H9 (cell line): ENCODE results near the gene DCAF4. TPM values are rescaled to one million over a fixed set of nuclear protein-coding genes. Genes with fewer than 3 reads are reported as not detected.

Experiments
- DNase-seq: peaks from one replicate; pipeline ENCODE4 v3.0.0-alpha.2; 2017
- H2AFZ ChIP-seq: one replicate; pipeline ENCODE4 v1.6.1; 2013; ENCODE audit warnings: mild to moderate bottlenecking, low read length, control low read depth, moderate library complexity
- H2AK5ac ChIP-seq: 2 replicates; pipeline ENCODE4 v1.6.1; 2013; ENCODE audit warnings: low read length, control low read depth, mixed read lengths; ENCODE audit not compliant: insufficient read length
- H2BK120ac ChIP-seq: one replicate; pipeline ENCODE4 v1.6.1; 2013; ENCODE audit warnings: low read depth, mild to moderate bottlenecking, low read length, control low read depth, inconsistent platforms; ENCODE audit not compliant: poor library complexity, severe bottlenecking
- H2BK12ac ChIP-seq: 2 replicates; pipeline ENCODE4 v1.6.1; 2013; ENCODE audit warnings: low read length, control low read depth, mixed read lengths, low read depth; ENCODE audit not compliant: insufficient read length
- H2BK15ac ChIP-seq: 2 replicates; pipeline ENCODE4 v1.6.1; 2013; ENCODE audit warnings: low read depth, low read length, control low read depth
- H2BK20ac ChIP-seq: one replicate; pipeline ENCODE4 v1.6.1; 2013; ENCODE audit warnings: low read depth, mild to moderate bottlenecking, low read length, control low read depth, inconsistent platforms; ENCODE audit not compliant: poor library complexity, severe bottlenecking
- H2BK5ac ChIP-seq: 2 replicates; pipeline ENCODE4 v1.6.1; 2013; ENCODE audit warnings: low read length, control low read depth, mixed read lengths; ENCODE audit not compliant: insufficient read length
- H3K14ac ChIP-seq: 2 replicates; pipeline ENCODE4 v1.6.1; 2013; ENCODE audit warnings: low read length, control low read depth; ENCODE audit not compliant: insufficient read depth
- H3K18ac ChIP-seq: 2 replicates; pipeline ENCODE4 v1.6.1; 2013; ENCODE audit warnings: low read depth, mild to moderate bottlenecking, mixed read lengths, low read length, control low read depth; ENCODE audit not compliant: insufficient read length
- H3K23ac ChIP-seq: 2 replicates; pipeline ENCODE4 v1.6.1; 2013; ENCODE audit warnings: low read length, control low read depth, mixed read lengths, low read depth; ENCODE audit not compliant: insufficient read length
- H3K23me2 ChIP-seq: 2 replicates; pipeline ENCODE4 v1.6.1; 2013; ENCODE audit warnings: low read depth, mild to moderate bottlenecking, mixed read lengths, low read length, control low read depth; ENCODE audit not compliant: insufficient read length, poor library complexity, severe bottlenecking
- H3K27ac ChIP-seq: 2 replicates; pipeline ENCODE4 v1.5.1; 2013; ENCODE audit warnings: low read length, control low read depth, mixed read lengths, low read depth; ENCODE audit not compliant: insufficient read length
- H3K27me3 ChIP-seq: 2 replicates; pipeline ENCODE4 v1.6.1; 2013; ENCODE audit warnings: low read length, control low read depth, inconsistent platforms; ENCODE audit not compliant: insufficient read depth
- H3K4ac ChIP-seq: 2 replicates; pipeline ENCODE4 v1.6.1; 2013; ENCODE audit warnings: low read depth, mild to moderate bottlenecking, control low read depth, inconsistent platforms, low read length, moderate library complexity
- H3K4me1 ChIP-seq: 2 replicates; pipeline ENCODE4 v1.6.1; 2013; ENCODE audit warnings: low read length, control low read depth, inconsistent platforms; ENCODE audit not compliant: insufficient read depth
- H3K4me2 ChIP-seq: 2 replicates; pipeline ENCODE4 v1.6.1; 2013; ENCODE audit warnings: low read length, control low read depth, mixed read lengths; ENCODE audit not compliant: insufficient read length, insufficient read depth
- H3K56ac ChIP-seq: 2 replicates; pipeline ENCODE4 v1.6.1; 2013; ENCODE audit warnings: low read depth, mild to moderate bottlenecking, mixed read lengths, low read length, control low read depth; ENCODE audit not compliant: insufficient read length
- H3K79me1 ChIP-seq: 2 replicates; pipeline ENCODE4 v1.6.1; 2013; ENCODE audit warnings: low read depth, mild to moderate bottlenecking, moderate library complexity, low read length, control low read depth, inconsistent platforms; ENCODE audit not compliant: insufficient read depth, poor library complexity, severe bottlenecking
- H3K79me2 ChIP-seq: 2 replicates; pipeline ENCODE4 v1.6.1; 2013; ENCODE audit warnings: low read length, control low read depth, inconsistent platforms; ENCODE audit not compliant: insufficient read depth
- H3K9ac ChIP-seq: 2 replicates; pipeline ENCODE4 v1.6.1; 2013; ENCODE audit warnings: low read length, control low read depth, mixed read lengths; ENCODE audit not compliant: insufficient read length; ENCODE audit errors: extremely low read depth
- H3K9me3 ChIP-seq: one replicate; pipeline ENCODE4 v1.6.1; 2013; ENCODE audit warnings: low read depth, low read length, inconsistent platforms; ENCODE audit not compliant: control insufficient read depth
- H3T11ph ChIP-seq: one replicate; pipeline ENCODE4 v1.6.1; 2013; ENCODE audit warnings: mild to moderate bottlenecking, low read length, control low read depth, inconsistent platforms
- H4K20me1 ChIP-seq: one replicate; pipeline ENCODE4 v1.6.1; 2013; ENCODE audit not compliant: control insufficient read depth, insufficient read length, insufficient read depth
- H4K5ac ChIP-seq: 2 replicates; pipeline ENCODE4 v1.6.1; 2013; ENCODE audit warnings: low read depth, mild to moderate bottlenecking, mixed read lengths, low read length, control low read depth; ENCODE audit not compliant: insufficient read length
- H4K8ac ChIP-seq: replicated peaks from 2 replicates; pipeline ENCODE4 v1.6.1; 2013; ENCODE audit warnings: low read length, control low read depth, mixed read lengths, low read depth; ENCODE audit not compliant: insufficient read length
- H4K91ac ChIP-seq: 2 replicates; pipeline ENCODE4 v1.6.1; 2013; ENCODE audit warnings: low read depth, mild to moderate bottlenecking, moderate library complexity, mixed read lengths, low read length, control low read depth; ENCODE audit not compliant: insufficient read length
- H3K27ac Mint-ChIP-seq, 3 experiments: 2 replicates in 2 of 3; 3 replicates in 1 of 3; pipeline ENCODE4 v1.8.0; 2020 to 2021; ENCODE audit warnings: mixed read lengths in 3 of 3, mild to moderate bottlenecking in 1 of 3, moderate library complexity in 1 of 3
- H3K27me3 Mint-ChIP-seq: 2 replicates; pipeline ENCODE4 v1.8.0; 2021; ENCODE audit warnings: low read depth, mild to moderate bottlenecking, moderate library complexity, mixed read lengths
- H3K36me3 Mint-ChIP-seq, 3 experiments: 2 replicates in 2 of 3; 3 replicates in 1 of 3; pipeline ENCODE4 v1.8.0; 2020 to 2021; ENCODE audit warnings: low read depth in 3 of 3, mixed read lengths in 3 of 3; ENCODE audit not compliant: insufficient read depth in 1 of 3
- H3K4me1 Mint-ChIP-seq, 2 experiments: 2 replicates each; pipeline ENCODE4 v1.8.0; 2020; ENCODE audit warnings: mixed read lengths in 2 of 2
- H3K4me3 Mint-ChIP-seq, 2 experiments: 2 replicates in 1 of 2; 3 replicates in 1 of 2; pipeline ENCODE4 v1.8.0; 2020 to 2021; ENCODE audit warnings: mild to moderate bottlenecking in 2 of 2, mixed read lengths in 2 of 2, moderate library complexity in 1 of 2
- H3K9me3 Mint-ChIP-seq, 2 experiments: 2 replicates in 1 of 2; 3 replicates in 1 of 2; pipeline ENCODE4 v1.8.0; 2020; ENCODE audit warnings: mild to moderate bottlenecking in 2 of 2, mixed read lengths in 2 of 2, moderate library complexity in 1 of 2
- WGBS: extraction: QIAGEN DNeasy Blood & Tissue Kit; methylation state at CpG from one replicate; pipeline ENCODE4 v1.1.7; 2013; ENCODE audit warnings: missing lambda C conversion rate, low lambda C conversion rate, mixed read lengths; ENCODE audit not compliant: insufficient read length; ENCODE audit errors: extremely low coverage; 5-methylcytosine and 5-hydroxymethylcytosine counted together
- total RNA-seq: library from RNA; stranded (reverse); gene quantifications from 2 replicates; pipeline ENCODE4 v1.2.1, GENCODE V29; 2021
- TF ChIP-seq, protein P1 (sequence below): fragments of 200-600 bp; sonication (generic); conservative IDR thresholded peaks from 3 replicates; pipeline ENCODE4 v1.8.0; 2021; ENCODE audit warnings: antibody characterized with exemption, mild to moderate bottlenecking

The DCAF4 gene
- total RNA-seq, 1 experiment from 2014 or later = 32.0 TPM

GRCh38 chr14:72883109-72883508 lies 43.2 kb upstream of the DCAF4 start:
- H3K27ac Mint-ChIP-seq = no peak overlapping the region
- H3K36me3 Mint-ChIP-seq = peaks cover 0 to 6% (median 2%) of the 10 kb centered on the region in 3 experiments; a peak in 3 of 7 replicates
- Histone ChIP-seq H3K4me1 (peaks cover 10% of the 10 kb centered on the region), H3K79me2 (no peaks in the 10 kb centered on the region), H3K27ac (no peak overlapping the region), H2BK120ac (no peak overlapping the region), H3K23me2 (no peaks in the 10 kb centered on the region), H4K5ac (no peak overlapping the region), H3K27me3 (no peaks in the 10 kb centered on the region), H3K23ac (no peak overlapping the region), H2BK20ac (no peak overlapping the region), H3K79me1 (no peaks in the 10 kb centered on the region), H3K4me2 (no peak overlapping the region), H2BK15ac (no peak overlapping the region), H3K56ac (no peak overlapping the region), H3K9ac (no peak overlapping the region), H4K8ac (no peak overlapping the region), H3K4ac (no peak overlapping the region), H2AFZ (no peak overlapping the region), H2BK5ac (no peak overlapping the region), H3T11ph (no peak overlapping the region), H2AK5ac (no peak overlapping the region), H3K18ac (no peak overlapping the region), H3K14ac (no peak overlapping the region), H3K9me3 (peaks cover 6% of the 10 kb centered on the region), H4K20me1 (no peaks in the 10 kb centered on the region), H2BK12ac (no peak overlapping the region), H4K91ac (no peak overlapping the region)
- DNase-seq = no peak
- H3K4me1 Mint-ChIP-seq = peaks cover 24 to 38% of the 10 kb centered on the region in 2 experiments
- TF ChIP-seq, protein P1, sequence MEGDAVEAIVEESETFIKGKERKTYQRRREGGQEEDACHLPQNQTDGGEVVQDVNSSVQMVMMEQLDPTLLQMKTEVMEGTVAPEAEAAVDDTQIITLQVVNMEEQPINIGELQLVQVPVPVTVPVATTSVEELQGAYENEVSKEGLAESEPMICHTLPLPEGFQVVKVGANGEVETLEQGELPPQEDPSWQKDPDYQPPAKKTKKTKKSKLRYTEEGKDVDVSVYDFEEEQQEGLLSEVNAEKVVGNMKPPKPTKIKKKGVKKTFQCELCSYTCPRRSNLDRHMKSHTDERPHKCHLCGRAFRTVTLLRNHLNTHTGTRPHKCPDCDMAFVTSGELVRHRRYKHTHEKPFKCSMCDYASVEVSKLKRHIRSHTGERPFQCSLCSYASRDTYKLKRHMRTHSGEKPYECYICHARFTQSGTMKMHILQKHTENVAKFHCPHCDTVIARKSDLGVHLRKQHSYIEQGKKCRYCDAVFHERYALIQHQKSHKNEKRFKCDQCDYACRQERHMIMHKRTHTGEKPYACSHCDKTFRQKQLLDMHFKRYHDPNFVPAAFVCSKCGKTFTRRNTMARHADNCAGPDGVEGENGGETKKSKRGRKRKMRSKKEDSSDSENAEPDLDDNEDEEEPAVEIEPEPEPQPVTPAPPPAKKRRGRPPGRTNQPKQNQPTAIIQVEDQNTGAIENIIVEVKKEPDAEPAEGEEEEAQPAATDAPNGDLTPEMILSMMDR = no peak
- H3K27me3 Mint-ChIP-seq = peaks cover 20% of the 10 kb centered on the region
- H3K4me3 Mint-ChIP-seq = no peak overlapping the region; a peak in 1 of 5 replicates
- H3K9me3 Mint-ChIP-seq = peaks cover 8 to 9% of the 10 kb centered on the region in 2 experiments
- no CpG with 5 or more reads among the region's 2 CpGs for WGBS
